GM19193 (cell line): ENCODE results near the gene CDK1.

Experiments
- POLR2A ChIP-seq: IDR thresholded peaks from 4 replicates; pipeline ENCODE4 v1.6.1; 2011; ENCODE audit not compliant: insufficient read depth, insufficient read length; ENCODE audit errors: extremely low read depth

CDK1 gene

GRCh38 chr10:60823324-60823723, 45.0 kb downstream of the CDK1 start:
- TF ChIP-seq POLR2A = no peak

GRCh38 chr10:60825520-60825919, 47.2 kb downstream of the CDK1 start:
- TF ChIP-seq POLR2A = no peak

GRCh38 chr10:60827791-60828488, 49.7 kb downstream of the CDK1 start:
- TF ChIP-seq POLR2A = no peak

GRCh38 chr10:60828489-60828852, 50.2 kb downstream of the CDK1 start:
- no peak for TF ChIP-seq POLR2A

GRCh38 chr10:60834401-60834800, 56.1 kb downstream of the CDK1 start:
- no peak for TF ChIP-seq POLR2A

- TF ChIP-seq POLR2A = no peak
Measured at GRCh38 chr10:60835049-60835448, 56.8 kb downstream of the CDK1 start.

- TF ChIP-seq POLR2A = no peak
Measured at GRCh38 chr10:60842694-60843093, 64.4 kb downstream of the CDK1 start.
